ENCODE measurements around the gene TBC1D16. TPM values are rescaled to one million over a fixed set of nuclear protein-coding genes. Genes with fewer than 3 reads are reported as not detected.
A peak's percentile ranks its signal among the peaks of the same experiment; 100 is the strongest.
"Not testable (repeated sequence)": the region's sequence is repeated elsewhere in the genome, so short reads cannot be mapped to it uniquely, and the experiment has no call there.

TBC1D16 gene
- total RNA-seq, 1 experiment from 2014 or later, result 21.1 TPM

DNA sequence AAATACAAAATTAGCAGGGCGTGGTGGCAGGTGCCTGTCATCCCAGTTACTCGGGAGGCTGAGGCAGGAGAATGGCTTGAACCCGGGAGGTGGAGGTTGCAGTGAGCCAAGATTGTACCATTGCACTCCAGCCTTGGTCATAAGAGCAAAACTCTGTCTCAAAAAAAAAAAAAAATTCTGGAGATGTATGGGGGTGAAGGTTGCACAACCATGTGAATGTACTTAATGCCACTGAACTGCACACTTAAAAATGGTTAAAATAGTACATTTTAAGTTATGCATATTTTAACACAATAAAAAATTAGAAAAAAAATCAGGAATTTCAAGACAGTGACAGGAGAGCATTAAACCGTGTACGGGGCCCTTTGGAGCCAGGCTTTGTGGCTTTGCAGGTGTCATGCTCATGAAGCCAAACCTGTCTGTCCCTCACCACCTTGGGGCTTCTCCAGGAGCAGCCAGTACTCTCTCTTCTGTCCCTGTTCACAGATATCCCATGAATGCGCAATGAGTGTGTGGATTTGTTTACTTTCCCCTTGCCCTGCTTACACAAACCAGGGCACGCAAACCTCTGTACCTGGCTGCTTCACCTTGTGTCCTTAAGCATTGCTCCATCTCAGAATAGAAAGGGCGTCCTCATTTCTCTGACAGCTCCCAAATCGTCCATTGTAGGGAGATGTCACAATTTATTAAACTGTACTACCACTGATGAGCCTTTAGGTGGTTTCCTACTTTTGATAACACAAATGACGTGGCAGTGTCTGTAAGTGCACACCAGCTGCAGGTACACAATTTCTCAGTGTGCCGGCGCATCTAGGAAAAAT lies 138.2 kb downstream of the TBC1D16 start:
- CTCF ChIA-PET, result interaction anchor here (0.7 kb wide), 1 partner anchor 35 kb away, joined by 4 read pairs; no protein-coding TSS in a partner anchor

GRCh38 chr17:79893457-79893856 lies 142.2 kb downstream of the TBC1D16 start:
- H3K27ac Mint-ChIP-seq (ENCODE audit: low read depth, unreplicated experiment); BruUV-seq (replicated peaks); intact Hi-C loops (cut with micrococcal nuclease); H3K4me3 Mint-ChIP-seq (ENCODE audit: unreplicated experiment); POLR2A ChIA-PET; DNase-seq (ENCODE audit: unreplicated experiment); H3K9me3 Mint-ChIP-seq (ENCODE audit: unreplicated experiment); H3K36me3 Mint-ChIP-seq (ENCODE audit: insufficient read depth, unreplicated experiment): not testable (repeated sequence)
- H3K27me3 Mint-ChIP-seq (ENCODE audit: insufficient read depth, unreplicated experiment), result peaks cover 22% of the 10 kb centered on the region
- CTCF ChIA-PET, result interaction anchor here (0.7 kb wide), 1 partner anchor 86 kb away, joined by 3 read pairs; no protein-coding TSS in a partner anchor
- H3K4me1 Mint-ChIP-seq (ENCODE audit: insufficient read depth, unreplicated experiment), result peaks cover 12% of the 10 kb centered on the region

More for the DNA sequence above, 138.2 kb downstream of the TBC1D16 start:
- intact Hi-C loops (cut with micrococcal nuclease), result no loop called here
- no peak for DNase-seq (ENCODE audit: unreplicated experiment)
- Mint-ChIP-seq H3K27ac (ENCODE audit: low read depth, unreplicated experiment) (peak overlapping the region; percentile 46), H3K9me3 (ENCODE audit: unreplicated experiment) (no peaks in the 10 kb centered on the region), H3K4me1 (ENCODE audit: insufficient read depth, unreplicated experiment) (peaks cover 4% of the 10 kb centered on the region), H3K4me3 (ENCODE audit: unreplicated experiment) (no peak overlapping the region), H3K36me3 (ENCODE audit: insufficient read depth, unreplicated experiment) (no peaks in the 10 kb centered on the region), H3K27me3 (ENCODE audit: insufficient read depth, unreplicated experiment) (no peaks in the 10 kb centered on the region)
- TF ChIP-seq, protein P1, sequence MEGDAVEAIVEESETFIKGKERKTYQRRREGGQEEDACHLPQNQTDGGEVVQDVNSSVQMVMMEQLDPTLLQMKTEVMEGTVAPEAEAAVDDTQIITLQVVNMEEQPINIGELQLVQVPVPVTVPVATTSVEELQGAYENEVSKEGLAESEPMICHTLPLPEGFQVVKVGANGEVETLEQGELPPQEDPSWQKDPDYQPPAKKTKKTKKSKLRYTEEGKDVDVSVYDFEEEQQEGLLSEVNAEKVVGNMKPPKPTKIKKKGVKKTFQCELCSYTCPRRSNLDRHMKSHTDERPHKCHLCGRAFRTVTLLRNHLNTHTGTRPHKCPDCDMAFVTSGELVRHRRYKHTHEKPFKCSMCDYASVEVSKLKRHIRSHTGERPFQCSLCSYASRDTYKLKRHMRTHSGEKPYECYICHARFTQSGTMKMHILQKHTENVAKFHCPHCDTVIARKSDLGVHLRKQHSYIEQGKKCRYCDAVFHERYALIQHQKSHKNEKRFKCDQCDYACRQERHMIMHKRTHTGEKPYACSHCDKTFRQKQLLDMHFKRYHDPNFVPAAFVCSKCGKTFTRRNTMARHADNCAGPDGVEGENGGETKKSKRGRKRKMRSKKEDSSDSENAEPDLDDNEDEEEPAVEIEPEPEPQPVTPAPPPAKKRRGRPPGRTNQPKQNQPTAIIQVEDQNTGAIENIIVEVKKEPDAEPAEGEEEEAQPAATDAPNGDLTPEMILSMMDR (IDR thresholded peaks at IDR 0.05; ENCODE audit: unreplicated experiment), result no peak
- BruUV-seq (replicated peaks), result no TSS peak
- POLR2A ChIA-PET, result no interaction called here

- H3K27me3 Mint-ChIP-seq (ENCODE audit: insufficient read depth, unreplicated experiment), result peaks cover 24% of the 10 kb centered on the region
- H3K36me3 Mint-ChIP-seq (ENCODE audit: insufficient read depth, unreplicated experiment), result no peaks in the 10 kb centered on the region
- ChIA-PET CTCF (interaction anchor here (0.7 kb wide), 1 partner anchor 85 kb away, joined by 3 read pairs; no protein-coding TSS in a partner anchor), POLR2A (no interaction called here)
- peak; percentile 74 for DNase-seq (ENCODE audit: unreplicated experiment)
- intact Hi-C loops (cut with micrococcal nuclease), result no loop called here
- peaks cover 12% of the 10 kb centered on the region for H3K4me1 Mint-ChIP-seq (ENCODE audit: insufficient read depth, unreplicated experiment)
- no peaks in the 10 kb centered on the region for H3K9me3 Mint-ChIP-seq (ENCODE audit: unreplicated experiment)
- TF ChIP-seq, protein P1 (IDR thresholded peaks at IDR 0.05; ENCODE audit: unreplicated experiment), result no peak
- H3K4me3 Mint-ChIP-seq (ENCODE audit: unreplicated experiment), result no peak overlapping the region
- no TSS peak for BruUV-seq (replicated peaks)
- H3K27ac Mint-ChIP-seq (ENCODE audit: low read depth, unreplicated experiment), result peak overlapping the region; percentile 47
These were observed 143.0 kb downstream of the TBC1D16 start for GRCh38 chr17:79892457-79893241.

GRCh38 chr17:79891113-79891730 lies 144.4 kb downstream of the TBC1D16 start:
- H3K4me1 Mint-ChIP-seq (ENCODE audit: insufficient read depth, unreplicated experiment), result peaks cover 12% of the 10 kb centered on the region
- no TSS peak for BruUV-seq (replicated peaks)
- CTCF ChIA-PET, result interaction anchor here (1.1 kb wide), 1 partner anchor 117 kb away, joined by 3 read pairs; no protein-coding TSS in a partner anchor
- POLR2A ChIA-PET, result no interaction called here
- H3K27me3 Mint-ChIP-seq (ENCODE audit: insufficient read depth, unreplicated experiment), result peaks cover 35% of the 10 kb centered on the region
- intact Hi-C loops (cut with micrococcal nuclease), result no loop called here
- no peak overlapping the region for H3K4me3 Mint-ChIP-seq (ENCODE audit: unreplicated experiment)
- H3K9me3 Mint-ChIP-seq (ENCODE audit: unreplicated experiment), result no peaks in the 10 kb centered on the region
- no peak for DNase-seq (ENCODE audit: unreplicated experiment)
- TF ChIP-seq, protein P1 (IDR thresholded peaks at IDR 0.05; ENCODE audit: unreplicated experiment), result no peak
- H3K36me3 Mint-ChIP-seq (ENCODE audit: insufficient read depth, unreplicated experiment), result no peaks in the 10 kb centered on the region
- no peak overlapping the region for H3K27ac Mint-ChIP-seq (ENCODE audit: low read depth, unreplicated experiment)
